Motor neuron (in vitro differentiated cells): Measurements from ENCODE around the gene APPBP2. TPM values are rescaled to one million over a fixed set of nuclear protein-coding genes. Genes with fewer than 3 reads are reported as not detected.

Experiments used
- ATAC-seq, 8 experiments: fragments of 200-7000 bp; cut with Tn5 transposase; replicated peaks in 6 of 8; 2 replicates each; pipeline ENCODE4 v1.8.0; 2021; ENCODE audit warnings: mild to moderate bottlenecking in 8 of 8, moderate library complexity in 8 of 8
- H3K27ac ChIP-seq, 2 donors: fragments of 250-450 bp; sonication (Bioruptor Pico); 2 replicates each; pipeline ENCODE4 v1.9.0; 2021; ENCODE audit warnings: antibody characterized with exemption in 2 of 2, mild to moderate bottlenecking in 2 of 2, moderate library complexity in 1 of 2
- H3K4me1 ChIP-seq, 2 donors: fragments of 250-450 bp; sonication (Bioruptor Pico); replicated peaks in 1 of 2; 2 replicates each; pipeline ENCODE4 v1.6.1; 2021; ENCODE audit warnings: antibody characterized with exemption in 2 of 2, mild to moderate bottlenecking in 2 of 2, moderate library complexity in 1 of 2
- H3K4me3 ChIP-seq, 5 donors: fragments of 250-450 bp; sonication (Bioruptor Pico); 2 replicates each; pipeline ENCODE4 v1.9.0; 2021; ENCODE audit warnings: antibody characterized with exemption in 5 of 5, mild to moderate bottlenecking in 5 of 5, moderate library complexity in 4 of 5
- WGBS, 10 experiments: fragments of 450-650 bp; shearing (Covaris generic); methylation state at CpG; one replicate each; pipeline ENCODE4 v1.0.0; 2022; 5-methylcytosine and 5-hydroxymethylcytosine counted together
- in situ Hi-C, 9 experiments: fragments of 400-800 bp; cut with MboI; loops; one replicate each; pipeline ENCODE4 v1.15.0; 2021; ENCODE audit warnings: low sequenced_read_pairs in 9 of 9, low pct_unique_long_range_greater_than_20kb in 2 of 9; ENCODE audit not compliant: unreplicated experiment in 9 of 9
- total RNA-seq, 8 experiments: library from RNA; unstranded; fragments of 300-600 nt; gene quantifications; 2 replicates each; pipeline versions ENCODE4 v1.2.3 to v1.2.4, GENCODE V29; 2022

The APPBP2 gene
- total RNA-seq, 8 experiments from 2014 or later, result 21.7 to 68.1 (median 25.5) TPM

DNA sequence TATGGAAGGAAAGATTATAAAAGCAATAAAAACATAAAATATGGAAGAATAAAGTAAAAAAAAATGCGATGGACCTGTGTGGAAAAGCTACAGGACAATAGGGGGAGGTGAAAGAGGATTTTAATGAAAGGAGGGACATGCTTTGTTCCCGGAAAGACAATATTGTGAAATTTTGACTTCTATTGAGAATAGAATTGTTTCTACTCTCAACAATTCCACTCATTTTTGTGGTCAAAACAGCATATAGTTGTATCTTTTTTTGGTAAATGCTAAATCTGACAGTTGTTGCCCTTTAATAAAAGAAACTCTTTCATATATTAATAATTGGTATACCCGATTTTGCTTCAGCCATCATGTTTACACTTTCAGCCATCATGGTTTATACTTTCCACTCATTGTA, 22.9 kb upstream of the APPBP2 start:
- no peak overlapping the region for H3K4me3 ChIP-seq
- in situ Hi-C loops, result no loop called here
- WGBS, 10 experiments, result 41 to 100% (median 90%) methylated on average over 1 to 3 of the region's 3 CpGs

DNA sequence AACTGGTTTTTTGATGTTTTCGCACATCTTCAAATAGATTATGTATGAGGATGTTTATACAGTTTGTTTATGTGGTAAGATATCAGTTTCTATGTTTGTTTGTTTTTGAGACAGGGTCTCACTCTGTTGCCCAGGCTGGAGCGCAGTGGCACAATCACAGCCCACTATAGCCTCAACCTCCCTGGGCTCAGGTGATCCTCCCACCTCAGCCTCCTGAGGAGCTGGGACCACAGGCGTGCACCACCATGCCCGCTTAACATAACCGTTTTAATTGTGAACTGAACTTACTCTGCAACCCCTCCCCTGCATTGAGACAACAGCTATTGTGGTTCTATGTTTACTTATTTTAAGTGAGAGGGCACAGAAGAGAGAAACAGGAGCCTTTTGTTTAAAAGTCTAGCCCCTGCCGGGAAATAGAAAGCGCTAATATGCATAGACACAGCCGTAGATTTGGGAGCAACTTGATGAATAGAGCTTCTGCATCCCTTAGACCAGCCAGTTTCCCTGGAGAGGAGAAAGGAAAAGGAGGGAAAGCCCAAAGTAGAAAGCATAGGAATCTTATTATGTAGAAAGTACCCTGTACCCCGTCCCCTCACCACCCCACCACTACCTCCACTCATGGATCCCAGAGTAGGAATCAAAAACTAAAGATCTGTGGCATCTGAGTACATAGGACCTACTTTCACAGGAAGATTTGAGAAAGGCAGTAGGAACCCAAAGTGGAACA, 19.6 kb upstream of the APPBP2 start:
- Histone ChIP-seq H3K4me1 (no peaks in the 10 kb centered on the region), H3K4me3 (no peak overlapping the region), H3K27ac (no peak overlapping the region)
- WGBS, 10 experiments, result 40 to 100% (median 81%) methylated on average over 1 to 7 of the region's 9 CpGs
- ATAC-seq, result no peak
- in situ Hi-C loops, result no loop called here

More for the DNA sequence above, 22.9 kb upstream of the APPBP2 start:
- no peak for ATAC-seq
- Histone ChIP-seq H3K4me1 (no peaks in the 10 kb centered on the region), H3K27ac (no peak overlapping the region)

DNA sequence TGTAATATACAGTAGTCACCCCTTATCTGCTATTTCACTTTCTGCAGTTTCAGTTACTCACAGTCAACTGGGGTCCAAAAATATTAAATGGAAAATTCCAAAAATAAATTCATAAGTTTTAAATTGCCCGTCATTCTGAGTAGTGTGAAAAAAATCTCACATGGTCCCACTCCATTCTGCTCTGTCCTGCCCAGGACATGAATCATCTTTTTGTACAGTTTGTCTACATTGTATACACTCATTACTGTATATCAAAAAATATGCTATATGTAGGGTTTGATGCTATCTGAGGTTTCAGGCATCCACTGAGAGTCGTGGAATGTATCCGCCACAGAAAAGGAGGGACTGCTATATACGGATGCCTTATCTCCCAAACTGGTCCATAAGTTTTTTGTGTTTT, 16.0 kb upstream of the APPBP2 start:
- Histone ChIP-seq H3K27ac (no peak overlapping the region), H3K4me1 (no peaks in the 10 kb centered on the region), H3K4me3 (no peak overlapping the region)
- in situ Hi-C loops, result no loop called here
- ATAC-seq, result no peak
- 44 to 100% (median 93%) methylated on average over 1 to 4 of the region's 4 CpGs; no CpG with 5 or more reads in 1 of the 10 experiments for WGBS, 10 experiments

DNA sequence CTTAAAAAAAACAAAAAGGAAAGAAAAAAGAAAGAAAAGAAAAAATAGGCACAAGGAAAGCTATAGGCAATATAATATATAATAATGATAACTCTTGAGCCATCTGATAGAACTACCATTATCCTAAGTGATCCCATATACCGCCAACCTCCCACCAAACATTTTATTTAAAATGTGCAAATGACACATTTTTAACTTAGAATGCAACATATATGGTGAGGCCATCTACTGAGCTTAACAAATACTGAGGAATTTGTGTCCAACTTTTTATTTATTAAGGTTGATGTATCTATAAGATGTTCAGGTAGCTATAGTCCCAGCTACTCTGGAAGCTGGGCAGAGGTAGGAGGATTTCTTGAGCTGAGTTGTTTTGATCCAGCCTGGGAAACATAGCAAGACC, 14.4 kb upstream of the APPBP2 start:
- in situ Hi-C loops, result no loop called here
- WGBS, 10 experiments, result 80 to 100% (median 100%) methylated on average over 1 of the region's 1 CpG; no CpG with 5 or more reads in 5 of the 10 experiments
- H3K4me1 ChIP-seq, result no peaks in the 10 kb centered on the region
- no peak overlapping the region for H3K4me3 ChIP-seq
- H3K27ac ChIP-seq, result no peak overlapping the region
- ATAC-seq, result no peak

DNA sequence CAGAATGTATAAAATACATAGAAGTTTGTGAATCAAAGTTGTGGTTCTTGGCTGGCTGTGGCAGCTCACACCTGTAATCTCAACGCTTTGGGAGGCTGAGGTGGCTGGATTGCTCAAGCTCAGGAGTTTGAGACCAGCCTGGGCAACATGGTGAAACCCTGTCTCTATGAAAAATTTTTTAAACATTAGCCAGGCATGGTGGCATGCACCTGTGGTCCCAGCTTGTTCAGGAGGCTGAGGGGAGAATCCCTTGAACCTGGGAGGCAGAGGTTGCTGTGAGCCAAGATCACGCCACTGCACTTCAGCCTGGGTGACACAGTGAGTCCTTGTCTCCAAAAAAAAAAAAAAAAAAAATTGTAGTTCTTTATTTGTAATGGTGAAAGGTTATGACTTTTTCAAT, 13.8 kb upstream of the APPBP2 start:
- Histone ChIP-seq H3K4me3 (no peak overlapping the region), H3K27ac (no peak overlapping the region), H3K4me1 (no peaks in the 10 kb centered on the region)
- ATAC-seq, result no peak
- in situ Hi-C loops, result no loop called here
- 58 to 100% (median 92%) methylated on average over 1 to 2 of the region's 2 CpGs; no CpG with 5 or more reads in 1 of the 10 experiments for WGBS, 10 experiments

DNA sequence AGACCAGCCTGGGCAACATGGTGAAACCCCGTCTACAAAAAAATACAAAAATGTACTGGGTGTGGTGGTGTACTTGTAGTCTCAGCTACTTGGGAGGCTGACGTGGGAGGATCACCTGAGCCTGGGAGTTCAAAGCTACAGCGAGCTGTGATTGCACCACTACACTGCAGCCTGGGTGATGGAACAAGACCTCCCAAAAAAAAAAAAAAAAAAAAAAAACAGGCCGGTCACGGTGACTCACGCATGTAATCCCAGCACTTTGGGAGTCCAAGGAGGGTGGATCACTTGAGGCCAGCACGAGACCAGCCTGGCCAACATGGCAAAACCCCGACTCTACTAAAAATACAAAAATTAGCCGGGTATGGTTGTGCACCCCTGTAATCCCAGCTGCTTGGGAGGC, 12.7 kb upstream of the APPBP2 start:
- Histone ChIP-seq H3K4me3 (no peak overlapping the region), H3K27ac (no peak overlapping the region), H3K4me1 (no peaks in the 10 kb centered on the region)
- in situ Hi-C loops, result no loop called here
- no peak for ATAC-seq
- 49 to 100% (median 90%) methylated on average over 1 to 7 of the region's 9 CpGs; no CpG with 5 or more reads in 4 of the 10 experiments for WGBS, 10 experiments

DNA sequence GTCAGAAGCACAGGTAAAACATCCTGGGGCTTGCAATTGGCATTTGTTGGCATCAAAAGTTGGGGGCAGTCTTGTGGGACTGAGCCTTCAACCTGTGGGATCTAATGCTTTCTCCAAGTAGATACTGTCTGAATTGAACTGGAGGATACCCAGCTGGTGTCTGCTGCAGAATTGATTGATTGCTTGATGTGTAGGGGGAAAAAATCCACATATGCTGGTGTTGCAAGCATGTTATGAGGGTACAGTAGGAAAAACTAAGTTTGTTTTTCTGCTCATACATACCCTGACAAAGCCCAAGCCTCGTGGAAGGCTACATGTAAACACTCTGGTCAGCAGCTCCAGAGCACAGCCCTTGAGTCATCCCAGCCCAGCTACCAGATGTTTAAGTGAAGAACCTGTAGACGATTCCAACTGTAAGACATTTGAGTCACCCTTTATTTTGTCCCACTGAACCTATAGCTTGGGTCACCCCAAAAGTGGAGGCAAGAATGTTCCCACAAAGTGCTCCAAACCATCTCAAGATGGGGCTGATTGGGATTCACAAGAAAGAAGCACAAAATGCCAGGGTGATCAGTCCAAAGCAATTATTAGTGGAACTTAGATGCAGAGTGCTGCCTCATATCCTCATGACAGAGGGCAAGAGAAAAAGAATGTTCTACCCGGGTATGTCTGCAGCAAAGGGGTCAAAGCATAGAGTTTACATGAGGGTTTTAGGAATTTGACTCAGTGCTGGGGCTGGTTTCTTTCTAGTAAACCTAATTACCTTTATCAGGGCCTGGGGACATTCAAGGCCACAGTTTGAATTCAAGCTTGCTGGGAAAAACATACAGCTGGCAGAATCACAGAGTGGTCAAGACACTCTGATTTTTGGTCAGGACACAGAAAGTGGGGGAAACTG, 9.6 kb upstream of the APPBP2 start:
- in situ Hi-C loops, result no loop called here
- no peak overlapping the region for H3K27ac ChIP-seq

DNA sequence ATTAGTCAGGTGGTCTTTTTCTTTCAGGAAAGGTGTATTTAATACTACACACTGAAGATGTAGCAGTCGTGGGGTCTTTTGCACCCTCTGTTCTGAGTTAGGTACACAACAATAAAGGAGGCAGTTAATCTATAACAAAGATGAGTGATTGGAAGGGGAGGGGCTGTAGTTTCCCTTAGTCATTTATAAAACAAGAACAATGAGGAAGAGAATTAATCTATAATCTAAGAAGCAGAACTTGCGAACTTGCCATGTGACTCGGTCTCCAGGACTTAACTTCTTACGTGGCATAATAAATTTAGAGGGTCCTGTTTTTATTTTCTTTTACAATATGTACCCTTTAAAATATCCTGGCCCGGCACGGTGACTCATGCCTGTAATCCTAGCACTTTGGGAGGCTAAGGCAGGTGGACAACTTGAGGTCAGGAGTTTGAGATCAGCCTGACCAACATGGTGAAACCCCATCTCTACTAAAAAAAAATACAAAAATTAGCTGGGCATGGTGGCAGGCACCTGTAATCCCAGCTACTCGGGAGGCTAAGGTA, 8.6 kb upstream of the APPBP2 start:
- in situ Hi-C loops, result no loop called here
- Histone ChIP-seq H3K4me1 (no peaks in the 10 kb centered on the region), H3K27ac (no peak overlapping the region), H3K4me3 (no peak overlapping the region)
- no peak for ATAC-seq
- 20 to 88% (median 73%) methylated on average over 1 to 7 of the region's 7 CpGs for WGBS, 10 experiments

More for the DNA sequence above, 9.6 kb upstream of the APPBP2 start:
- no peaks in the 10 kb centered on the region for H3K4me1 ChIP-seq
- peak in 2 of 8 experiments; percentile 18 to 85 for ATAC-seq
- WGBS, 10 experiments, result 0 to 100% (median 70%) methylated on average over 1 to 3 of the region's 3 CpGs; no CpG with 5 or more reads in 4 of the 10 experiments
- H3K4me3 ChIP-seq, result no peak overlapping the region

DNA sequence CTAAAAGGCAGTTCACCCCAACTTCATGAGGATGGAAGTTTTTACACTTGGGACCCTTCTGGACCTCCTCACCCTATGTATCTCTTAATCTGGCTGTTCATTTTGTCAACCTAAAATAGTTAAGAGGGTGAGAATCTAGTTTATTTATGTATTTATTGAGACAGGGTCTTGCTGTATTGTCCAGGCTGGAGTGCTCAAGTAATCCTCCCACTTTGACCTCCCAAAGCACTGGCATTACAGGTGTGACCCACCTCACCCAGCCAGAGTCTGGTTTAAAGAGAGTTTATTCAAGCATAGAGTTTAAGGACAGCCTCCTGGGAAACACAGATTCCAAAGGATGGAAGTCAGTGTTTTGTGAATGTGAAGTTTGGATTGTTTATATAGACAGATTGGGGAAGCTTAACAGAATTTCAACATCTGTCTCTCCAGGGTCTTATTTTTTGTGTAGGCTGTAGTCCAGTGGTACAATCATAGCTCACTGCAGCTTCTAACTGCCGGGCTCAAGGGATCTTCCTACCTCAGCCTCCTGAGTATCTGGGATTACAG, 8.0 kb upstream of the APPBP2 start:
- ATAC-seq, result no peak
- Histone ChIP-seq H3K4me3 (no peak overlapping the region), H3K4me1 (no peaks in the 10 kb centered on the region), H3K27ac (no peak overlapping the region)
- in situ Hi-C loops, result no loop called here
- WGBS, 10 experiments, result 60 to 100% (median 83%) methylated on average over 1 of the region's 1 CpG; no CpG with 5 or more reads in 7 of the 10 experiments

DNA sequence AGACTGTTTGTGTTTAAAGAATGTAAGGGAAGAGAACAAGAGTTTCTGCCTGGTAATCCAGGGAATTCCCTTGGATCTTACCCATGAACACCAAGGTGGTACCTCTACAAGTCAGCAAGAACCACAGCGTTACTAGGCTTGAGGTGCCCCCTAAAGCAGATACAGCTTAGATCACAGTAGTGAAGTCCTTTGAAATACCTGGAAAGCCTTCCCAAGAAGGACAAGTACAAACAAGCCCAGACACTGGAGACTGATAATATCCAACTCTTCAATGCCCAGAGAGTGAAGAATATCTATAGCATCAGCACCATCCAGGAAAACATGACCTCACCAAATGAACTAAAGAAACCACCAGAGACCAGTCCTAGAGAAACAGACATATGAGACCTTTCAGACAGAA, 3.8 kb upstream of the APPBP2 start:
- WGBS, 10 experiments, result 80 to 100% (median 93%) methylated on average over 1 of the region's 1 CpG; no CpG with 5 or more reads in 6 of the 10 experiments
- no peak for ATAC-seq
- in situ Hi-C loops, result no loop called here
- Histone ChIP-seq H3K4me1 (no peaks in the 10 kb centered on the region), H3K4me3 (no peak overlapping the region), H3K27ac (no peak overlapping the region)

DNA sequence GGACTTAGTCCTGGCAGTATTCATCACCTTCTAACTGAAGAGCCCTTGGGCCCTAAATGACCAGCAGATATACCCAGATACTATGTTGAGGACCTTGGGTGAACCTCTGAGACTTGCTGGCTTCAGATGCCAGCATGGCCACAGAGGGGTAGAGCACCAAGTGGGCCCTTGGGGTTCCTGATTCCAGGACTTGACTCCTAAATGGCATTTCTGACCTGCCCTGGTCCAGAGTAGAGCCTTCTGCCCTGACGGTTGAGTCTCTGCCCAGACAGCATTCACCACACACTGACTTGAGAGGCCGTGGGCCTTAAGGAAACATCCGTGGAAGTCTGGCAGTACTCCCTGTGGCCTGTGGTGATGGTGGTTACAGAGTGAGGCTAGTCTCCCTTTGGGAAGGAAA, 2.8 kb upstream of the APPBP2 start:
- Histone ChIP-seq H3K4me1 (peaks cover 0 to 3% of the 10 kb centered on the region in 2 donors), H3K27ac (no peak overlapping the region), H3K4me3 (no peak overlapping the region)
- in situ Hi-C loops, result no loop called here
- ATAC-seq, result no peak
- WGBS, 10 experiments, result 60 to 100% (median 100%) methylated on average over 1 to 3 of the region's 3 CpGs; no CpG with 5 or more reads in 4 of the 10 experiments

DNA sequence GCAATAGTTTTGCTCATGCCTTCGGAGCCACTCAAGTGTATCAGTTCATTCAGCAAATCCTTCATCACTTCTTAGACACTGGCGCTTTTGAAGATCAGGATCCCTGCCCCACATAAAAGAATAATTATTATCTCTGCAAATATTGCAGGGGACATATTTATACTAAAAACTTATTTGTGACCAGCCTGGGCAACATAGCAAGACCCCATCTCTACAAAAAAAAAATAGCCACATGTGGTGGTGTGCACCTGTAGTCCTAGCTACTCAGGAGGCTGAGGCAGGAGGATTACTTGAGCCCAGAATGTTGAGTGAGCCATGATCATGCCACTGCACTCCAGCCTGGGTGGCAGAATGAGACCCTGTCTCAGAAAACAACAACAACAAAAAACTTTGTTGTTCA, 1.7 kb upstream of the APPBP2 start:
- Histone ChIP-seq H3K4me3 (no peak overlapping the region), H3K4me1 (peaks cover 0 to 4% of the 10 kb centered on the region in 2 donors), H3K27ac (no peak overlapping the region)
- 67 to 100% (median 100%) methylated on average over 1 to 2 of the region's 2 CpGs; no CpG with 5 or more reads in 2 of the 10 experiments for WGBS, 10 experiments
- ATAC-seq, result no peak
- in situ Hi-C loops, result no loop called here

DNA sequence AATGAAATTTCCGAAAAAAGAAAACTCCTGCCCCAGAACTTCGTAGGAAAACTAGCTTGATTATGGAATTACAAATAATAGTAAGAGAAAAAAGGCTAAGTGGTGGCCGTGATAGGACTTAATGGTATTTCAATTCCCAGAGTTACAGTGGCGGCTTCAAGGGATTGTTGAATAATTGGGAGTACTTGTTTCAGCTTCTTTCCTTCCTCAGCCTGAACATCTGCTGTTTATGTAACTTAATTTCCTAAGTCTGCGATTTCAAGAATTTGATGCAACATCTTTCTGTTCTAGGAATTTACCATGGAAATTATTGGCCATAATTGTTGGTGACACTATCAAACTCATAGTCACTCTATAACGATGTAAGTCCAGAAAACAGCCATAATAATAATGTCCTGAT, 684 bp upstream of the APPBP2 start:
- Histone ChIP-seq H3K4me3 (peak overlapping the region; percentile 63 to 95 (median 92)), H3K27ac (no peak overlapping the region), H3K4me1 (peaks cover 0 to 4% of the 10 kb centered on the region in 2 donors)
- no peak for ATAC-seq
- in situ Hi-C loops, result no loop called here
- WGBS, 10 experiments, result 0 to 57% (median 14%) methylated on average over 1 to 6 of the region's 6 CpGs
